SIG-M5 (cell line): ENCODE results near the gene DNAI4.

Experiments
- DNase-seq: peaks from one replicate; lab custom pipeline; 2025; lab: John Stamatoyannopoulos, UW

Gene DNAI4

GRCh38 chr1:66764994-66765578, 159.6 kb downstream of the DNAI4 start:
- no peak for DNase-seq
